Activated CD4-positive, alpha-beta T cell treated with anti-CD3 and anti-CD28 coated beads, Interleukin-2, Interleukin-4, amounts not matched to agents 100 ng/mL and 50 ng/mL, durations not matched to agents 16 hours and 8 hours (primary cell): ENCODE results near the gene XDH.
A peak's percentile ranks its signal among the peaks of the same experiment; 100 is the strongest.

Experiments used
- DNase-seq: peaks from one replicate; pipeline ENCODE4 v3.0.0-alpha.2; 2020; ENCODE audit warnings: low spot score

The XDH gene

GRCh38 chr2:31414601-31415241, at the start of gene XDH:
XDH (minus strand) TSS chr2:31414742; CDS start chr2:31414666, 76 bp downstream.
- DNase-seq = no peak

- no peak for DNase-seq
Measured at GRCh38 chr2:31457651-31458050, 43.1 kb upstream of the XDH start.

GRCh38 chr2:31446848-31447247, 32.3 kb upstream of the XDH start:
- DNase-seq = no peak

- no peak for DNase-seq
Measured at GRCh38 chr2:31442376-31442775, 27.8 kb upstream of the XDH start.

- DNase-seq = no peak
Measured at GRCh38 chr2:31440764-31441163, 26.2 kb upstream of the XDH start.

GRCh38 chr2:31434911-31435310, 20.4 kb upstream of the XDH start:
- DNase-seq = no peak

- no peak for DNase-seq
Measured at GRCh38 chr2:31433541-31433940, 19.0 kb upstream of the XDH start.

- DNase-seq = no peak
Measured at GRCh38 chr2:31430439-31431165, 16.1 kb upstream of the XDH start.

- DNase-seq = peak; percentile 24
Measured at GRCh38 chr2:31429759-31430438, 15.4 kb upstream of the XDH start.

- no peak for DNase-seq
Measured at GRCh38 chr2:31429040-31429439, 14.5 kb upstream of the XDH start.

- no peak for DNase-seq
Measured at GRCh38 chr2:31428001-31428418, 13.5 kb upstream of the XDH start.

- DNase-seq = no peak
Measured at GRCh38 chr2:31426096-31426495, 11.6 kb upstream of the XDH start.

GRCh38 chr2:31421634-31422033, 7.1 kb upstream of the XDH start:
- DNase-seq = no peak

GRCh38 chr2:31420936-31421335, 6.4 kb upstream of the XDH start:
- no peak for DNase-seq

GRCh38 chr2:31419386-31419785, 4.8 kb upstream of the XDH start:
- DNase-seq = no peak

- DNase-seq = no peak
Measured at GRCh38 chr2:31415421-31415820, 879 bp upstream of the XDH start.

GRCh38 chr2:31413862-31414550, 536 bp downstream of the XDH start:
- peak; percentile 16 for DNase-seq

- DNase-seq = no peak
Measured at GRCh38 chr2:31413025-31413424, 1.5 kb downstream of the XDH start.

- DNase-seq = no peak
Measured at GRCh38 chr2:31411771-31412170, 2.8 kb downstream of the XDH start.

- DNase-seq = no peak
Measured at GRCh38 chr2:31406593-31407385, 7.8 kb downstream of the XDH start.

GRCh38 chr2:31404827-31405226, 9.7 kb downstream of the XDH start:
- no peak for DNase-seq

GRCh38 chr2:31404302-31404701, 10.2 kb downstream of the XDH start:
- DNase-seq = no peak
